Stimulated activated naive B cell treated with anti-CD40 and anti-IgM and Interleukin-4, amounts not matched to agents 10 μg/mL and 1 μg/mL and 100 μg/mL, for 72 hours (primary cell): Measurements from ENCODE around the gene PDIA6.

ENCODE experiments used
- ATAC-seq, 2 donors: fragments of 150-1000 bp; cut with Tn5 transposase; replicated peaks; 2 replicates each; pipeline ENCODE4 v1.10.0; 2021; ENCODE audit warnings: moderate library complexity in 1 of 2
- DNase-seq: peaks from one replicate; pipeline ENCODE4 v3.0.0; 2021
- H3K27ac Mint-ChIP-seq: one replicate; pipeline ENCODE4 v1.8.0; 2022; ENCODE audit warnings: mild to moderate bottlenecking, mixed read lengths
- H3K27me3 Mint-ChIP-seq, 2 donors: one replicate each; pipeline ENCODE4 v1.8.0; 2022; ENCODE audit warnings: mixed read lengths in 2 of 2
- H3K36me3 Mint-ChIP-seq, 2 donors: one replicate each; pipeline ENCODE4 v1.8.0; 2022; ENCODE audit warnings: mixed read lengths in 2 of 2, mild to moderate bottlenecking in 1 of 2
- H3K4me1 Mint-ChIP-seq, 2 donors: one replicate each; pipeline ENCODE4 v1.8.0; 2022; ENCODE audit warnings: mixed read lengths in 2 of 2, mild to moderate bottlenecking in 1 of 2
- H3K4me3 Mint-ChIP-seq, 2 donors: one replicate each; pipeline ENCODE4 v1.8.0; 2022; ENCODE audit warnings: mild to moderate bottlenecking in 2 of 2, mixed read lengths in 2 of 2, moderate library complexity in 1 of 2
- H3K9me3 Mint-ChIP-seq, 2 donors: one replicate each; pipeline ENCODE4 v1.8.0; 2022; ENCODE audit warnings: mixed read lengths in 2 of 2, mild to moderate bottlenecking in 1 of 2

Gene PDIA6

GRCh38 chr2:10776231-10776977 is 36.2 kb downstream of the PDIA6 start:
- Mint-ChIP-seq H3K4me1 (peaks cover 10 to 11% of the 10 kb centered on the region in 2 donors), H3K27ac (peak overlapping the region; percentile 20), H3K36me3 (peaks cover 34 to 36% of the 10 kb centered on the region in 2 donors), H3K9me3 (no peaks in the 10 kb centered on the region), H3K4me3 (no peak overlapping the region), H3K27me3 (no peaks in the 10 kb centered on the region)
- DNase-seq (no peak), ATAC-seq (no peak)

GRCh38 chr2:10775831-10776230 is 36.8 kb downstream of the PDIA6 start:
- no peaks in the 10 kb centered on the region for H3K9me3 Mint-ChIP-seq
- H3K27ac Mint-ChIP-seq, result no peak overlapping the region
- H3K4me3 Mint-ChIP-seq, result no peak overlapping the region
- peaks cover 10 to 11% of the 10 kb centered on the region in 2 donors for H3K4me1 Mint-ChIP-seq
- ATAC-seq (no peak), DNase-seq (no peak)
- H3K36me3 Mint-ChIP-seq, result peaks cover 30 to 32% of the 10 kb centered on the region in 2 donors
- no peaks in the 10 kb centered on the region for H3K27me3 Mint-ChIP-seq

GRCh38 chr2:10775021-10775780 is 37.4 kb downstream of the PDIA6 start:
- ATAC-seq (no peak), DNase-seq (no peak)
- no peak overlapping the region for H3K4me3 Mint-ChIP-seq

GRCh38 chr2:10774394-10774793 is 38.2 kb downstream of the PDIA6 start:
- DNase-seq, result no peak
- H3K36me3 Mint-ChIP-seq, result peaks cover 20 to 24% of the 10 kb centered on the region in 2 donors
- no peaks in the 10 kb centered on the region for H3K27me3 Mint-ChIP-seq
- H3K27ac Mint-ChIP-seq, result no peak overlapping the region
- H3K4me1 Mint-ChIP-seq, result peaks cover 8 to 10% of the 10 kb centered on the region in 2 donors
- no peak for ATAC-seq
- no peak overlapping the region for H3K4me3 Mint-ChIP-seq
- H3K9me3 Mint-ChIP-seq, result no peaks in the 10 kb centered on the region

More at GRCh38 chr2:10775021-10775780, 37.4 kb downstream of the PDIA6 start:
- H3K27me3 Mint-ChIP-seq, result no peaks in the 10 kb centered on the region
- H3K36me3 Mint-ChIP-seq, result peaks cover 26 to 29% of the 10 kb centered on the region in 2 donors
- H3K9me3 Mint-ChIP-seq, result no peaks in the 10 kb centered on the region
- H3K4me1 Mint-ChIP-seq, result peaks cover 9 to 10% of the 10 kb centered on the region in 2 donors
- no peak overlapping the region for H3K27ac Mint-ChIP-seq

GRCh38 chr2:10773821-10774341 is 38.7 kb downstream of the PDIA6 start:
- H3K36me3 Mint-ChIP-seq, result peaks cover 19 to 22% of the 10 kb centered on the region in 2 donors
- no peak for ATAC-seq
- H3K4me1 Mint-ChIP-seq, result peaks cover 7 to 8% of the 10 kb centered on the region in 2 donors
- DNase-seq, result no peak
- H3K27ac Mint-ChIP-seq, result peak overlapping the region; percentile 39
- no peak overlapping the region for H3K4me3 Mint-ChIP-seq
- no peaks in the 10 kb centered on the region for H3K9me3 Mint-ChIP-seq
- no peaks in the 10 kb centered on the region for H3K27me3 Mint-ChIP-seq

- Mint-ChIP-seq H3K4me3 (no peak overlapping the region), H3K36me3 (peaks cover 14 to 15% of the 10 kb centered on the region in 2 donors), H3K9me3 (no peaks in the 10 kb centered on the region), H3K27ac (no peak overlapping the region), H3K27me3 (no peaks in the 10 kb centered on the region), H3K4me1 (peaks cover 0 to 5% of the 10 kb centered on the region in 2 donors)
- no peak for ATAC-seq
- DNase-seq, result no peak
Measured at GRCh38 chr2:10772868-10773215, 39.7 kb downstream of the PDIA6 start.

- H3K36me3 Mint-ChIP-seq, result peaks cover 9 to 11% of the 10 kb centered on the region in 2 donors
- no peaks in the 10 kb centered on the region for H3K27me3 Mint-ChIP-seq
- H3K4me1 Mint-ChIP-seq, result peaks cover 0 to 3% of the 10 kb centered on the region in 2 donors
- H3K4me3 Mint-ChIP-seq, result no peak overlapping the region
- H3K27ac Mint-ChIP-seq, result no peak overlapping the region
- no peaks in the 10 kb centered on the region for H3K9me3 Mint-ChIP-seq
- no peak for ATAC-seq
- no peak for DNase-seq
Measured at GRCh38 chr2:10772201-10772867, 40.3 kb downstream of the PDIA6 start.

GRCh38 chr2:10771786-10772185 is 40.8 kb downstream of the PDIA6 start:
- ATAC-seq, result no peak
- no peak for DNase-seq
- Mint-ChIP-seq H3K4me3 (no peak overlapping the region), H3K36me3 (peaks cover 4 to 6% of the 10 kb centered on the region in 2 donors), H3K27me3 (no peaks in the 10 kb centered on the region), H3K4me1 (peaks cover 0 to 3% of the 10 kb centered on the region in 2 donors), H3K27ac (peak overlapping the region; percentile 42), H3K9me3 (no peaks in the 10 kb centered on the region)

- DNase-seq (no peak), ATAC-seq (no peak)
- no peaks in the 10 kb centered on the region for H3K27me3 Mint-ChIP-seq
- H3K36me3 Mint-ChIP-seq, result peaks cover 4 to 6% of the 10 kb centered on the region in 2 donors
- H3K4me3 Mint-ChIP-seq, result no peak overlapping the region
- no peak overlapping the region for H3K27ac Mint-ChIP-seq
- H3K9me3 Mint-ChIP-seq, result no peaks in the 10 kb centered on the region
- peaks cover 0 to 3% of the 10 kb centered on the region in 2 donors for H3K4me1 Mint-ChIP-seq
Measured at GRCh38 chr2:10770956-10771750, 41.4 kb downstream of the PDIA6 start.

GRCh38 chr2:10768063-10768507 is 44.5 kb downstream of the PDIA6 start:
- ATAC-seq (no peak), DNase-seq (no peak)
- Mint-ChIP-seq H3K9me3 (no peaks in the 10 kb centered on the region), H3K27me3 (peaks cover 0 to 2% of the 10 kb centered on the region in 2 donors), H3K4me1 (peaks cover 9 to 25% of the 10 kb centered on the region in 2 donors), H3K27ac (no peak overlapping the region), H3K36me3 (peaks cover 5 to 6% of the 10 kb centered on the region in 2 donors), H3K4me3 (no peak overlapping the region)

- Mint-ChIP-seq H3K4me3 (no peak overlapping the region), H3K4me1 (peaks cover 7 to 28% of the 10 kb centered on the region in 2 donors), H3K36me3 (peaks cover 2 to 6% of the 10 kb centered on the region in 2 donors), H3K9me3 (no peaks in the 10 kb centered on the region), H3K27me3 (peaks cover 0 to 5% of the 10 kb centered on the region in 2 donors), H3K27ac (no peak overlapping the region)
- no peak for ATAC-seq
- DNase-seq, result no peak
Measured at GRCh38 chr2:10765914-10766313, 46.7 kb downstream of the PDIA6 start.

GRCh38 chr2:10765461-10765860 is 47.1 kb downstream of the PDIA6 start:
- Mint-ChIP-seq H3K4me1 (peaks cover 7 to 28% of the 10 kb centered on the region in 2 donors), H3K4me3 (no peak overlapping the region), H3K27ac (no peak overlapping the region), H3K36me3 (peaks cover 2 to 6% of the 10 kb centered on the region in 2 donors), H3K27me3 (peaks cover 0 to 5% of the 10 kb centered on the region in 2 donors), H3K9me3 (no peaks in the 10 kb centered on the region)
- DNase-seq, result no peak
- ATAC-seq, result no peak

- ATAC-seq, result peak; percentile 34 to 45
- H3K36me3 Mint-ChIP-seq, result peaks cover 2 to 6% of the 10 kb centered on the region in 2 donors
- no peaks in the 10 kb centered on the region for H3K9me3 Mint-ChIP-seq
- H3K27ac Mint-ChIP-seq, result no peak overlapping the region
- no peak for DNase-seq
- peaks cover 0 to 5% of the 10 kb centered on the region in 2 donors for H3K27me3 Mint-ChIP-seq
- H3K4me3 Mint-ChIP-seq, result no peak overlapping the region
- peaks cover 7 to 28% of the 10 kb centered on the region in 2 donors for H3K4me1 Mint-ChIP-seq
Measured at GRCh38 chr2:10764896-10765295, 47.7 kb downstream of the PDIA6 start.
